ENCODE measurements around the gene NPNT.
"Not testable (repeated sequence)": the region's sequence is repeated elsewhere in the genome, so short reads cannot be mapped to it uniquely, and the experiment has no call there.

NPNT gene

GRCh38 chr4:105894660-105895582 is at the start of gene NPNT:
Gene NPNT, plus strand, starts transcription at chr4:105895471. Its CDS starts 182 bp downstream, at chr4:105895653.
- no peak for DNase-seq

GRCh38 chr4:105845559-105845958 is 49.7 kb upstream of the NPNT start:
- DNase-seq, result no peak

- DNase-seq, result not testable (repeated sequence)
Measured at GRCh38 chr4:105848359-105848758, 46.9 kb upstream of the NPNT start.

- no peak for DNase-seq
Measured at GRCh38 chr4:105851196-105851595, 44.1 kb upstream of the NPNT start.

GRCh38 chr4:105852230-105852629 is 43.0 kb upstream of the NPNT start:
- not testable (repeated sequence) for DNase-seq

GRCh38 chr4:105858466-105859040 is 36.7 kb upstream of the NPNT start:
- DNase-seq, result no peak

- DNase-seq, result no peak
Measured at GRCh38 chr4:105859233-105859632, 36.0 kb upstream of the NPNT start.

GRCh38 chr4:105870963-105871362 is 24.3 kb upstream of the NPNT start:
- no peak for DNase-seq

- no peak for DNase-seq
Measured at GRCh38 chr4:105871997-105872396, 23.3 kb upstream of the NPNT start.

- no peak for DNase-seq
Measured at GRCh38 chr4:105875233-105875632, 20.0 kb upstream of the NPNT start.

- DNase-seq, result no peak
Measured at GRCh38 chr4:105878668-105879067, 16.6 kb upstream of the NPNT start.

- no peak for DNase-seq
Measured at GRCh38 chr4:105887508-105887907, 7.8 kb upstream of the NPNT start.

GRCh38 chr4:105895583-105896460 is 551 bp downstream of the NPNT start:
- DNase-seq, result no peak

GRCh38 chr4:105896461-105896942 is 1.2 kb downstream of the NPNT start:
- no peak for DNase-seq

- no peak for DNase-seq
Measured at GRCh38 chr4:105896984-105897775, 1.9 kb downstream of the NPNT start.

- no peak for DNase-seq
Measured at GRCh38 chr4:105900541-105900940, 5.3 kb downstream of the NPNT start.

- no peak for DNase-seq
Measured at GRCh38 chr4:105902550-105903262, 7.4 kb downstream of the NPNT start.

- DNase-seq, result no peak
Measured at GRCh38 chr4:105909787-105910281, 14.6 kb downstream of the NPNT start.

GRCh38 chr4:105911426-105911825 is 16.2 kb downstream of the NPNT start:
- no peak for DNase-seq

- no peak for DNase-seq
Measured at GRCh38 chr4:105912633-105913032, 17.4 kb downstream of the NPNT start.

GRCh38 chr4:105917171-105917685 is 22.0 kb downstream of the NPNT start:
- no peak for DNase-seq

Measured in CD4-positive, alpha-beta T cell treated with Interleukin-1 beta for 1 hour (primary cell).